HAP-1 (cell line): ENCODE results near the gene CYP19A1.

Experiments used
- DNase-seq, 2 experiments: peaks; one replicate each; pipeline ENCODE4 v3.0.0-alpha.2; 2016 to 2020; ENCODE audit warnings: low spot score in 2 of 2
- H3K27me3 ChIP-seq: fragments of 250-450 bp; sonication (Bioruptor Pico); 2 replicates; pipeline ENCODE4 v1.5.1; 2020; ENCODE audit warnings: low read depth, mild to moderate bottlenecking, moderate library complexity
- H3K36me3 ChIP-seq: fragments of 250-450 bp; sonication (Bioruptor Pico); replicated peaks from 2 replicates; pipeline ENCODE4 v1.5.1; 2020; ENCODE audit warnings: mild to moderate bottlenecking
- H3K4me1 ChIP-seq: fragments of 250-450 bp; sonication (Bioruptor Pico); 2 replicates; pipeline ENCODE4 v1.5.1; 2020; ENCODE audit warnings: mild to moderate bottlenecking
- H3K4me3 ChIP-seq: fragments of 250-450 bp; sonication (Bioruptor Pico); 2 replicates; pipeline ENCODE4 v1.5.1; 2020; ENCODE audit warnings: mild to moderate bottlenecking, moderate library complexity
- H3K9me3 ChIP-seq: fragments of 250-450 bp; sonication (Bioruptor Pico); 2 replicates; pipeline ENCODE4 v1.5.1; 2020; ENCODE audit warnings: mild to moderate bottlenecking, moderate library complexity
- in situ Hi-C: fragments of 300-500 bp; cut with MboI; formaldehyde crosslinking; loops from 3 replicates; pipeline ENCODE4 v1.14.3; 2020; ENCODE audit warnings: low sequenced_read_pairs, inconsistent platforms, mixed read lengths

CYP19A1 gene

DNA sequence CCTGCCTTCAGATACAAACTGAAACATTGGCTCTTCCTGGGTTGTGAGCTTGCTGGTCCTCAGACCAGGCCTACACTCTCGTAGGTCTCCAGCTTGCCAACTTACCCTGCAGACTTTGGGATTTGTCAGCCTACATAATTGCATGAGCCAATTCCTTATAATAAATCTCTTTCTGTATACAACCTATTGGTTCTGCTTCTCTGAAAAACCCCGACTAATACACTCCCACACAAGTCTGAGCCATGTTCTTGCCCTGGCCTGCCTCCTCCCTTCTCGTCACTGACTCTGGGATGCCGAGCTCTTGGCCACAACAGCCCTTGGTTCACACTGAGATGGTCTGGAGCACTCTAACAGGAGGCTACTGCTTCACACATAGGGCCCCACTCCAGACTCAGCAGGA lies 9.5 kb downstream of the CYP19A1 start:
- H3K4me1 ChIP-seq = no peaks in the 10 kb centered on the region
- no peak overlapping the region for H3K4me3 ChIP-seq
- no peak for DNase-seq
- in situ Hi-C loops = no loop called here
- no peaks in the 10 kb centered on the region for H3K9me3 ChIP-seq
- no peaks in the 10 kb centered on the region for H3K27me3 ChIP-seq
- no peaks in the 10 kb centered on the region for H3K36me3 ChIP-seq

DNA sequence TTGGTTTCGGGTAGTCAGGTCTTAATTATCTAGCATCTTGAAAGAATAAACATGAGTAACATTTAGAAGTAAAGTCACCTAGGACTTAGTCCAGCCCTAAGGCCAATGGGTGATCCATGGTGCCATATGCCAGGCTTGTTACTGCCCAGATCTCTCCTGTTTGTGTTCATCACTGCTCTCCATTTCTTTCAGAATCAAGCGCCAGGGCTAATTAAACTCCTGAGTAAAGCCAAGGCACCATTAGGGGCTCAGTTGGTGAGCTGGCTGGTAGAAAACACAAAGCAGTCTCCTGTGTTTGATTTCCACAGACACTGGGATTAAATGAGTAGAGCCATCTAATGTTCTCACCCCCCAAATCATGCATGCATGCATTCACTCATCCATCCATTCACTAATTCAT lies 11.3 kb downstream of the CYP19A1 start:
- H3K4me1 ChIP-seq = no peaks in the 10 kb centered on the region
- no peak overlapping the region for H3K4me3 ChIP-seq
- H3K9me3 ChIP-seq = no peaks in the 10 kb centered on the region
- in situ Hi-C loops = no loop called here
- no peak for DNase-seq
- H3K36me3 ChIP-seq = no peaks in the 10 kb centered on the region
- H3K27me3 ChIP-seq = no peaks in the 10 kb centered on the region

DNA sequence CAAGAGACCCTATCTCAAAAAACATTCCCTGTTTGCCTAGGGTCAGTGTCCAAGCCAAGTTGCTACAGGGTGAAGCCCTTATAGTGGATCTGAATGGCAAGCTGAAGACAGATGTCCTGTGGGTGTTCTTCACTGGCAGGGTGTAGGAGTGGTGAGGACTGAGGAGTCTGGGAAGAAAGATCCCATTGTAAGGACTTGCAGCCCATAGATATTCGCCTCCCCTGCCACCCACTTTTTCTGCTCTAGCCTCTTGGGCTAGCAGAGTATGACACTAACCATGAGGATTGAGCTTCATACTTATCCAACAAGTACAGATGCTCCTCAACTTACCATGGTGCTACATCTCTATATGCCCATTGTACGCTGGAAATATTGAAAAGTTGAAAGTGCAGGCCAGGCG lies 13.2 kb downstream of the CYP19A1 start:
- H3K9me3 ChIP-seq = no peaks in the 10 kb centered on the region
- no peak for DNase-seq
- H3K4me3 ChIP-seq = no peak overlapping the region
- H3K4me1 ChIP-seq = no peaks in the 10 kb centered on the region
- no peaks in the 10 kb centered on the region for H3K36me3 ChIP-seq
- H3K27me3 ChIP-seq = no peaks in the 10 kb centered on the region
- in situ Hi-C loops = no loop called here

DNA sequence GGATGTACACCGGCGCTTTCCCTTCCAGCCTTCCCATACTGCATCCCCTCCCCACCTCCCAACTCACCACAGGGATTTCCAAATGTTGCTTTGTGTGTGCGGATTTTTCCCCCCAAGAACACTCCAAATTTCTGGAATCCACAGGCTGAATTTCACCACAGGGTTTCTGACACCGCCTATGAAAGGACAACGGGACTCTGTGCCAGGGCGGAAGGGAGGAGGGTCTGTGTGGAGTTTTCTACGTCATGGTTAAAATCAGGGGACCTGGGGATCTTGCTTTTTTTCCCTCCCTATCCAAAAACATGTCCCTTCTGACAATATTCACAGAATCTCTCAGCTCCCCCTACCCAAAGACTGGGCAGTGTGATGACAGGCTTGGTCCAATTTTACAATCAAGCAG lies 14.6 kb downstream of the CYP19A1 start:
- Histone ChIP-seq H3K9me3 (no peaks in the 10 kb centered on the region), H3K4me1 (no peaks in the 10 kb centered on the region), H3K27me3 (no peaks in the 10 kb centered on the region), H3K36me3 (no peaks in the 10 kb centered on the region), H3K4me3 (no peak overlapping the region)
- no peak for DNase-seq
- in situ Hi-C loops = no loop called here

DNA sequence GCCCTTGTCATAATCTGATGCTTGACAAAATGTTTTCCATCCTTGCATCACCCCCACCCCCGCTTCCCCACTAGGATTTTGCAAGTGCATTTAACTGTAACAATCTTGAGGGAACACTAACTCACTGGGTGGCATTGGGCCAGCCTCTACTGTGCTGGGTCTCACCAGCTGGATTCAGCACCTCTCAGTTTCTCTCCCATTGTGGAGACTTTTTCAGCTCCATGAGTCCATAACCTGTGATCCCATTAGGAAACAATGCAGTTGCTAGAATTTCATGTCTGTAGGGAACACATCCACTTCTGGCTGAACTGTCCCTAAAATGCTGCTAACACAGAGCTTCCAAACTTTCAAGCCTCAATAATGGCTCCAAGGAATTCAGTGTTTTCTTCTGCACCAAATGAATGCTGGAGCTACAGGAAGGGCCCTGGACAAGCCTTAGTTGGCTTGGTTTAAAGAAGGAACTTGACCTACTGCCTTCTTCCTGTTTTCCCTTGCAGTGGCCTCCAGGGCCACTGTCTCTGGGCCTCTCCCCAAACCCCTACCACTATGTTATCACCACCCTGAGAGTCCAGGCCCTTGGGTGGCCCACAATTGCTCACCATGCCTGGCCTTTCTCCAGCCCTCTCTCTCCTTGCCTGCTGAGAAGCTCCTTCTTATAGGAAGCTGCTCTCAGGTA lies 15.6 kb downstream of the CYP19A1 start:
- Histone ChIP-seq H3K4me1 (no peaks in the 10 kb centered on the region), H3K27me3 (no peaks in the 10 kb centered on the region), H3K4me3 (no peak overlapping the region), H3K36me3 (no peaks in the 10 kb centered on the region), H3K9me3 (no peaks in the 10 kb centered on the region)
- in situ Hi-C loops = no loop called here
- no peak for DNase-seq

DNA sequence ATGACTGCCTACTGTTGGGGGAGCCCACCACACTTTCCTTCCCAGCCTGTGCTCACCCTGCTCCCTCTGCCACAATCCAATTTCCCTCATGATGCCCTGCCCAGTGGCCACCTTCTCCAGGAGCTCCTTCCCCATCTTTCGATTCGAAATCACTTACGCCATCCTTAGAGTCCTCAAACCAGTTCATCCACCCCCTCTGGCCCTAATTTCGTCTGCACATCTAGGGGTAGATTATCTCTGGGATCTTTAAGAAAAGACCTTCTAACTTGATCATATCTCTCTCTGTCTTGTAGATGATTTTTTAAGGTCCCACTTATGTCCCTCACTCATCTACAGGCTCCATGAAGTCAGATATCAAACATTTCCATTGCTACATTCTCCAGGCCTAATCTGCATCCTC lies 17.1 kb downstream of the CYP19A1 start:
- DNase-seq = no peak
- Histone ChIP-seq H3K4me3 (no peak overlapping the region), H3K27me3 (no peaks in the 10 kb centered on the region), H3K36me3 (no peaks in the 10 kb centered on the region), H3K9me3 (no peaks in the 10 kb centered on the region), H3K4me1 (no peaks in the 10 kb centered on the region)
- in situ Hi-C loops = no loop called here

DNA sequence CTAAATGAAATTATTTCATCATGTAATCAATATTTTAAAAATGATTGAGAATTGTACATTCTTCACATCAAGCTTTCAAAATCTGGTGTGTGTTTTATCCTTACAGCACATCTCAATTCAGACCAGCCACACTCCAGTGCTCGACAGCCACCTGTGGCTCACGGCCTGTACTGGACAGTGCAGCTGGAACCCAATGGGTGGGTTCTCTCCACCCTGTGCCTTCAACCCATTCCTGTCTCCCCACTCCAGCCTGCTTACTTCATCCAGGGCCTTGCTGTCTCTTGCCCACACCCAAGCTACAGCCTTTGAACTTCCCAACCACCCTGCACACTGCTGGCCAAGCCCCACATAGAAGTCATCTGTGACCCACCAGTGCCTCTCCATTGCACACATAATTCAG lies 17.6 kb downstream of the CYP19A1 start:
- Histone ChIP-seq H3K27me3 (no peaks in the 10 kb centered on the region), H3K9me3 (no peaks in the 10 kb centered on the region), H3K4me3 (no peak overlapping the region), H3K4me1 (no peaks in the 10 kb centered on the region), H3K36me3 (no peaks in the 10 kb centered on the region)
- no peak for DNase-seq
- in situ Hi-C loops = no loop called here

DNA sequence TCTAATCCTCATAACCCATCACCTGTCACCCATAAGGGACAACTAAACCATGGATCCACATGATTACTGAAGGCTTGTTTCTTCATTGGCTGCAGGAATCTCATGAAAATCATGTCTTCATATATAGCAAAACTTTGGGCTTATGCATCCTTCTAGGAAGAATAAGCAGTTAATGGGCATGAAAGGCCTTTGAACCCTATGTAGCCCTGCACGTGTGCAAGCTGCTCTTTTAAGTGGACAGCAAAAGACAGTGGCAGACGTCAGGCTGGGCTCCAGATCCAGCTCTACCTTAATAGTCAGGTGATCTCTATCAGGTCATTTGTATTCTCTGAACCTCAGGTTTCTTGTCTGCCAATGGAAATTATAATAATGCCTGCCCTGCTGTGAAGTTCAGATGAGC lies 18.9 kb downstream of the CYP19A1 start:
- H3K4me1 ChIP-seq = no peaks in the 10 kb centered on the region
- no peaks in the 10 kb centered on the region for H3K27me3 ChIP-seq
- no peaks in the 10 kb centered on the region for H3K9me3 ChIP-seq
- DNase-seq = no peak
- in situ Hi-C loops = no loop called here
- H3K36me3 ChIP-seq = no peaks in the 10 kb centered on the region
- no peak overlapping the region for H3K4me3 ChIP-seq

DNA sequence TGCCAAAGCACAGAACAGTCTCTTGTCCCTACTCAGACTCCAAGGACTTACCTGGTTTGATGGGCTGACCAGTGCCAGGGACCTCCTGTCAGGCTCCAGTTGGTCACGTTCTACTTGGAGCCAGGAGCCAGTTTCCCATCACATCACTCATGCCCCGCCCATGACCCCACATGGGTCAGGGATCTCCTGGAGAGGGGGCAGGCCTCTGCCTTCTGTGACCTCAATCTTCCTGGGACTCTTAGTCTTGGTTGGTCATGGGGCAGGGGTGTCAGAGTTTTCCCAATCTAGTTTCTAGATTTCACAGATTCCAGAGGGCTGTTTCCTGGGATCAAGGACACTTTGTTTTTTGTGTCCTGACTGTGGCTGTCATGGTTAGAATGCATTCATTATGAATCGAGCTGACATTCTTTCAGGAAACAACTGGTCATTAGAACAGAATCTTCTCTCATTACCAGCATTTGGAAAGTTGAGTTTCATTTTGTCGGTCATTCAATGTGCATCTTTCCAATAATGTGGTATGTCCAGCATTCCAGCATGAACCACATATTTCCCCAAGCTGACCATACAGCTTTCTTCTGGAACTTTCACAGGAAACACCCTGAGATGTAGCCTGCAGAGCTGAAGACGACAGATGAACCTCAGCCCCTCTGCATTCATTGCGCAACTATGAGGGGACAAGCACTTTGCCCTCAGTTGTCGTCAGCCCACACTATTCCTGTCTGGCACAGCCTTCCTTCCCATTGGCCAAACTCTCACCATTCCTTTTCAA lies 19.8 kb downstream of the CYP19A1 start:
- Histone ChIP-seq H3K4me3 (no peak overlapping the region), H3K9me3 (no peaks in the 10 kb centered on the region), H3K36me3 (no peaks in the 10 kb centered on the region), H3K27me3 (no peaks in the 10 kb centered on the region), H3K4me1 (no peaks in the 10 kb centered on the region)
- in situ Hi-C loops = no loop called here
- DNase-seq = no peak

DNA sequence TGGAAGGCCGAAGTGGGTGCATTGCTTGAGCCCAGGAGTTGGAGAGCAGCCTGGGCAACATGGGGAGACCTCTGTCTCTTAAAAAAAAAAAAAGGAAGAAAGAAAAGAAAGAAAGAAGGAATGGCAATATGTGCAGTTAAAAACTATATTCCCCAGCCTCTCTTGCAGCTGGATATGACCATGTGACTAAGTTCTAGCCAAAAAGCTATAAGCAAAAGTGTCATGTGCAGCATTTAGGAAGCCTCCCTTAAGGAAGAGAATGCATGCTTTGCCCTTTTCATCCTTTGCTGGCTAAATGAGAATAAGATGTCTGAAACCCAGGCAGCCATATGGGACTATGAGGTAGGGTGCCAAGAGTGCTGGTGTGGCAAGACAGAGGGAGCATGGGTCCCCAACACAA lies 21.8 kb downstream of the CYP19A1 start:
- H3K36me3 ChIP-seq = no peaks in the 10 kb centered on the region
- H3K4me1 ChIP-seq = no peaks in the 10 kb centered on the region
- in situ Hi-C loops = no loop called here
- H3K27me3 ChIP-seq = no peaks in the 10 kb centered on the region
- no peak overlapping the region for H3K4me3 ChIP-seq
- no peak for DNase-seq
- H3K9me3 ChIP-seq = no peaks in the 10 kb centered on the region

DNA sequence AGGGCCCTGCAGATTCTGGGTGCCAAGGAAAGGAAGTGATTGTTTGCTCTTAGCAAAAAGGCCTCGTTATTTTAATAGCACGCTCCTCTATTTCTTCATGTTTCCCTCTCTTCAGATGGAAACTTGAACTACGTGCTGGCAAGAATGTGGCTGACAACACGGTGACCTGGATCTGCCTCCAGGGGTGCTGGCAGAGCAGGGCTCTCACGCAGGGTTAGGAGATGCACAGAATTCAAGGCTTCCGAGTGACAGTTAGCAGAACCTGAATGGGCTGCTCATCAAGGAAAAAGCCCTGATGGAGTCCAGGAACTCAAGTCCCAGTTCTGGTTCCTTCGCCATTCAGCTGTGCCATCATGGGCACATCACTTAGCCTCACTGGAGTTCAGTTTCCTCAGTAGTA lies 22.7 kb downstream of the CYP19A1 start:
- Histone ChIP-seq H3K9me3 (no peaks in the 10 kb centered on the region), H3K4me1 (no peaks in the 10 kb centered on the region), H3K36me3 (no peaks in the 10 kb centered on the region), H3K27me3 (no peaks in the 10 kb centered on the region), H3K4me3 (no peak overlapping the region)
- DNase-seq = no peak
- in situ Hi-C loops = no loop called here

DNA sequence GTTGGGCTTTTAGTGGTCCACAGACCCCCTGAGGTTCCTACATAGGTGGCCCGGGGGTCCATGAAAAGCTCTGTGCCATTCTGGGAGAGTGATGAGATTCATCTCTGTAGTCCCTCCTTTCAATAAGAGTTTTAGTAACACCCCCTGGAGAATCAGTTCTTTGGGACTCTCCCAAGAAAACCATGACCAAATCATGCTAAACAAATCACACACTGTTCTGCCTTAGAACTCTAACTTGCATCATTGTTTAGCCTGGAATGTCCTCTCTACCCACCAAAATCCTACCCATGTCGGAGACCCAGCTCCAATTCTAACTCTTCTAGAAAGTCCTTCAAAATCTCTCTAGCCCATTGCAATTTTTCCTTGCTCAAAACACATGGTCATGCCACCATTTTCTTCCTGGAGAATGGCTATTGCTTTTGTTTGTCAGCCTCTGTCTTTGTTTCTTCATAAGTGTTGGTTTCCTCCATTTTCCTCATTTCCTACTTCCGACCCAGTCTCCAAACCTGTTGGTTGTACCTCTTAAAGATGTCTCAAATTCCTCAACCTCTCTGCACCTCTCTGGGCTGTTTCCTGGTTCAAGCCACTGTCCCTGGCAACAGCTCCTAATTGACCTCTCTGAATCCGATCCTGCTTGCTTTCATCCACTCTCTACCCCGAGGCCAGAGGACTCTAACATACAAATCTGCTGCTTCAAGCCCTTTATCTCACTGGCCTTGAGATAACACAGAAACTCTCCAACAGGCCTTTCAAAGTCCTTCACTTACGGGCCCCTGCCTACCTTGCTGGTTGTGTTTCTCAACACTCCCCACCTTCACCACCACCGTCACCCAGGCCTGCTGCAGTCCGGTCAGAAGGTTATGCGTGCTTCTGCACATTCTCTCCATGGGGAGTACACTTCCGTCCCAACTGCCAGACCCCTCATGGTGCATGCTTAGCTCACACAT lies 23.7 kb downstream of the CYP19A1 start:
- in situ Hi-C loops = no loop called here
- no peaks in the 10 kb centered on the region for H3K36me3 ChIP-seq
- DNase-seq = no peak
- no peaks in the 10 kb centered on the region for H3K9me3 ChIP-seq
- H3K4me3 ChIP-seq = no peak overlapping the region
- H3K4me1 ChIP-seq = no peaks in the 10 kb centered on the region
- H3K27me3 ChIP-seq = no peaks in the 10 kb centered on the region

DNA sequence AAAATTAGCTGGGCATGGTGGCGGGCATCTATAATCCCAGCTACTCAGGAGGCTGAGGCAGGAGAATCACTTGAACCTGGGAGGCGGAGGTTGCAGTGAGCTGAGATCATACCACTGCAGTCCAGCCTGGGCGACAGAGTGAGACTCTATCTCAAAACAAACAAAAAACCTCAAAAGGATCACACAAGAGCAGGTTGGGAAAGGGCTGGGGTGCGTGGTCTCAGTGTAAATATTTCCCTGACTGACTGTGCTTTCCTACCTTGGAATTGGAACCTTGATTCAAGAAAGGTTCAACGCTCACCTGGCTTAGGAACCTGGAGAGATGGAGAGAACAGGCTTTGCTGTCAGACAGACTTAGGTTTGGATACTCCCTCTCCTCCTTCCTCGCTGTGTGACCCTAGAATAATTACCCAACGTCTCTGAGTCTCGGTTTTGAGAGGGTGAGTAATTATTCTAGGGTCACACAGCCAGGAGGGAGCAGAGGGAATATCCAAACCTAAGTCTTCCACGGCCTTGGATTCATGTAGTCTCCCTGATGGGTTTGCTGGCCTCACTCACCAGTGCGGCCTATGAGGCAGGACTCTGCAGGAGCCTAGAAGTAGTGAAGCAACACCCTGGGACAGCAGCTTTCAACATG lies 24.6 kb downstream of the CYP19A1 start:
- Histone ChIP-seq H3K27me3 (no peaks in the 10 kb centered on the region), H3K4me3 (no peak overlapping the region), H3K9me3 (no peaks in the 10 kb centered on the region), H3K36me3 (no peaks in the 10 kb centered on the region), H3K4me1 (no peaks in the 10 kb centered on the region)
- DNase-seq = no peak
- in situ Hi-C loops = no loop called here

DNA sequence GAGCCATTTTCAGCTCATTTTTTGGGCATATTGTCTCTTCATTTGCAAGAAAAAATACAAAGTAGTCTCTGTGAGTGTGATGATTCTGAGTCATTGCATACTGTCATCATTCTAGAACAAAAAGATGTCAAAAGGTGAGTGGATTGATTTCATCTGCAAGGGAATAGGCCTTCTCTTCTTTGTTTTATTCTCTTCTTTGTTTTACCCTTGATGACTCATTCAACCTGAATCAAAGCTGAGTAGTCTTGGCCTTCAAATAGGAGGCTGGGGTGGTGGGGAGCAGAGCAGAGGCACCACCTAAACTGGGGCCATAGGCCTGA lies 25.4 kb downstream of the CYP19A1 start:
- no peak for DNase-seq
- H3K4me1 ChIP-seq = no peaks in the 10 kb centered on the region
- H3K9me3 ChIP-seq = no peaks in the 10 kb centered on the region
- H3K4me3 ChIP-seq = no peak overlapping the region
- in situ Hi-C loops = no loop called here
- no peaks in the 10 kb centered on the region for H3K27me3 ChIP-seq
- H3K36me3 ChIP-seq = no peaks in the 10 kb centered on the region
